GM19193 (cell line): Measurements from ENCODE around the gene ALKBH4.

Experiments
- POLR2A ChIP-seq: IDR thresholded peaks from 4 replicates; pipeline ENCODE4 v1.6.1; 2011; ENCODE audit not compliant: insufficient read depth, insufficient read length; ENCODE audit errors: extremely low read depth

ALKBH4 gene

GRCh38 chr7:102421706-102422240 lies 42.9 kb downstream of the ALKBH4 start:
- TF ChIP-seq POLR2A, result no peak

DNA sequence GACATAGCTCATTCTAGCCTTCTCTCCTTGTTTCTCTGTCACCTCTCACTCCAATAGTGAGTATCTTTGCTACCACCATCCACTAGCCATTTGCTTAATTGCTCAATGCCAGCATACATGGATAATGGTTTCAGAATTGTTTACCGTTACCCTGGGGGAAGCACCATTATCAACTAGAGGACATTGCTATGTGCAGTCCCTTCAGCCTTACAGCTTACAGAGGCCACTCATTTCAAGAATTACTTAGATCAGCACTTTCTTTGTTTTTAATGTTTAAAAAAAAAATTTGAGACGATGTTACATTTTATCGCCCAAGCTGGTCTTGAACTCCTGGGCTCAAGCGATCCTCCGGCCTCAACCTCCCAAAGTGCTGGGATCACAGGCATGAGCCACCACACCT lies 46.1 kb downstream of the ALKBH4 start:
- TF ChIP-seq POLR2A, result no peak

GRCh38 chr7:102417105-102417504 lies 47.6 kb downstream of the ALKBH4 start:
- TF ChIP-seq POLR2A, result no peak

- no peak for TF ChIP-seq POLR2A
These were observed 48.3 kb downstream of the ALKBH4 start for GRCh38 chr7:102416406-102416805.

GRCh38 chr7:102415685-102416225 lies 48.9 kb downstream of the ALKBH4 start:
- no peak for TF ChIP-seq POLR2A

DNA sequence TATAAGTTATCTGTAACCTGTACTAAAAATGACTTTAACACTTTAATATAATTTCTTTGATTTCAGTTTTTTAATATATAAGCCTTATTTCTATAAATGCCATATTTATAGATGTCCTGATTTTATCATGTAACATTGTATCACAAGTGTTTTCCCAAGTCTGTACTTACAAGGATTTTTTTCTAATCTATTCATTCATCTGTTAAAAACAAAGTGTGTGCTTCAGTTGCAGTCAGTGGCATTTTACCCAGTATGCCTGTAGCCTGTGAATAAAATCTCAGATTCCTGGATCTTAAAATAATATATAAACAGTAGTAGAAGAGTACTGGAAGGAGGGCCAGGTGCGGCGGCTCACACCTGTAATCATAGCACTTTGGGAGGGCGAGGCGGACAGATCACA lies 51.1 kb downstream of the ALKBH4 start:
- TF ChIP-seq POLR2A, result no peak

GRCh38 chr7:102413091-102413490 lies 51.6 kb downstream of the ALKBH4 start:
- no peak for TF ChIP-seq POLR2A

DNA sequence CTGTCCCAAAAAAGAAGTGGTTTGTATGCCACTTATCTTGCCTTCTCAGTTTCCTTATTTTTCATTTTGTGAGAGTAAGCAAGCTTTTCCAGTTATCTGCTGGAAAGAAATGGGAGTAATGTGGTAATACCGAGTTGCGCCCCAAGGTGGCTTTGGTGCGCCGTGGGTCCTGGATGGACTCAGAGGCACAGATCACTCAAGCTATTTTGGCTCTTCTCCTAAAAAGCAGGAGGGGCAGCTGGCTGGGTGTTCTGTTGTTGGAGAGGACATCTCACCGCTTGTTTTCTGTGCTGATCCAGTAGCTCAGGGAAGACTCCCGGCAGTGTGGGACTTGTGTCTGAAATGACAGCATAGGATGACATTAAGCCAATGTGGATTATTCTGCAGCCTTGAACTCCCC lies 52.1 kb downstream of the ALKBH4 start:
- no peak for TF ChIP-seq POLR2A

GRCh38 chr7:102410918-102411317 lies 53.7 kb downstream of the ALKBH4 start:
- TF ChIP-seq POLR2A, result no peak

DNA sequence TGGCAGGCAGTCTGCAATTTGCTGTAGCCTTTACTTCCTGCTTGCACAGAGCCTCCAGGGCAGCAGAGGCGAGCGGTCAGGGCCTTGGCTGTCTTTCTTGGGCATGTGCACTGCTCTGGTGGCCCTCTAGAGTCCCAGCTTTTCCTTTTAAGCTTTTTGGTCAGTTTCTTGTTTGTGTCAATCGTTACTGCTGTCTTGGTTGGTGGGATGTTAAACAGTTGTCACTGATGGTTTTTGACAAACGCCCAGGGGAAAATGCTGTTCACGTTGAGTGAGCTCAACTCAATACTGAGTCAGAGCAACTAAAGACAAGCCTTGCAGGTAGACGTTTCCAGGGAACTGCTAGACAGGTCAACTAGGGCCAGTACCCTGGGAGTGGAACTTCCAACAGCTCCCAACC lies 54.5 kb downstream of the ALKBH4 start:
- TF ChIP-seq POLR2A, result no peak

DNA sequence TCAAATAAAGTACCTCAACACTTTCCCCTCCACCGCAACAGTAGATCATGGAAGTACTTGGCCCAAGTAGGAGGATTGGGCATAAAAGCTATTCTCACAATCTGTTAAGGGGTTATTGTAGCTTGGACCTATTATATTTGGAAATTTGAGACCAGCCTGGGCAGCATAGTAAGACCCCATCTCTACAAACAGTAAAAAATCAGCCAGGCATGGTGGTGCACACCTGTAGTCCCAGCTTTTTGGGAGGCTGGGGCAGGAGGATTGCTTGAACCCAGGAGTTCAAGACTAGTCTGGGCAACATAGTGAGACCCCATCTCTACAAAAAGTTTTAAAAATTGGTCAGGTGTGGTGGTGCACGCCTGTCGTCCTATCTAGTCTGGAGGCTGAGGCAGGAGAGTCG lies 55.3 kb downstream of the ALKBH4 start:
- TF ChIP-seq POLR2A, result no peak

DNA sequence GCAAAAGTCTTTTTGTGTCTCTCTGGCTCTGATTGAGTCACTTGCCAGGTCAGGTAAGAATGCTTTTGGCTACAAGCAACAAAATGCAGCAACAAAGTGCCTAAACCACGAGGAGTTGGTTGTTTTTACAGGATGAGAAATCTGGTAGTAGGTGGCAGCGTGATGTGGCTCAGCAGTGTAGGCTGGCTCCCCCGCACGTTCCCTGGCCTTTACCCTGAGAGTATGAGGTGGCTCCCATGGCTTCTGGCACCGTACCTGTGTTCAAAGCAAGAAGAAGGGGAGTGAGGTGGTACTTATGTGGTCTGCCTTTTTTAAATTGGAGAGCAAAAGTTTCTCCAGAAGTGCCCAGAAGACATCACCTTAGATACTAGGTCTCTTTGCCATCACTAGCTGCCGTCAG lies 56.8 kb downstream of the ALKBH4 start:
- TF ChIP-seq POLR2A, result no peak
